ENCODE results near the gene HRH3. TPM values are rescaled to one million over a fixed set of nuclear protein-coding genes. Genes with fewer than 3 reads are reported as not detected.

HRH3 gene
- total RNA-seq, 1 donor: not detected

DNA sequence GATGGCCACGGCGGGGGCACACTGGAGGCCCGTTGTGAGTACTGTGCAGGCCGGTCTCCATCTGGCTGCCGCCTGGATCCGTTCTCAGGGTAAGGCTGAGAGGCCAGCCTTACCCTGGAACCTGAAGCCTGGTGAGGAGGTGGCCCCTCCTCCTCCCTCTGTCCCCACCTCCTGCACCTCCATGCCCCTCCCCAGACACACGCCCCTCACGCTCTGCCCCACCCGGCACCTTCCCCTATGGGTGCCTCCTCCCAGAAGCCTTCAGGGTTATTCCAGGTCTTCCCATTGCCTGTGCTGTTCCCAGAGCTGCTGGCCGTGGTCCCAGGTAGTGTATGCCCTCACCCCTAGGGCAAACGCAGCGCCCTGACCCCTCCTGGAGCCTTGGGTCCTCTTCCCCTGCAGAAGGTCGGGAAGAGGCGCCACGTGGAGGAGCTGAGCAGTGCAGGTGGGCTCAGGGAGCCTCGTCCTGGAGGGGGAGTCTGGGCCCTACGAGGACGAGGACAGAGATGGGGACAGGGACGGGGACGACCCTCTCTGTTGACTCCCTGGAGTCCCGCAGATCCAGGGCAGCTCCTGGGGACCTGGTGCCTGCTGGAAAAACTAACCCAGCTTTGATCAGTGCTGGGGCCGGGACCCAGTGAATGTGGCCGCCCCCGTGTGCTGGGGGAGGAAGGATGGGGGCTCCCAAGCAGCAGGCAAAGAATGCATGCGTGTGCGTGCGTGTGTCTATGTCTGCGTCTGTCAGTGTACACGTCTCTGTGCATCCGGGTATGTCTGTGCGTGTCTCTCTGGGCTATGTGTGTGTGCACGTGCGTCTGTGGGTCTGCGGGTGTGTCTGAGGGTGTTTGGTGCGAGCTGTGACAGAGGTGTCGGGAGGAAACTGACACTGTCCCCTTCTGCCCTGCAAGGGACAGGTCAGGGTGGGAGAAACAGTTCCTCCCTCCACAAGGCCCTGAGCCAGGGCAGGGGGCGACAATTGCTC is 8.2 kb upstream of the HRH3 start:
- no peak for TF ChIP-seq CTCF (IDR thresholded peaks at IDR 0.05; ENCODE audit: insufficient read depth, low read length)
- no peak for DNase-seq (ENCODE audit: low read depth)
- no peak overlapping the region for H3K4me3 ChIP-seq (ENCODE audit: low read depth, low read length)

GRCh38 chr20:62227591-62227976 is 7.5 kb upstream of the HRH3 start:
- no peak for DNase-seq (ENCODE audit: low read depth)
- no peak for TF ChIP-seq CTCF (IDR thresholded peaks at IDR 0.05; ENCODE audit: insufficient read depth, low read length)
- no peak overlapping the region for H3K4me3 ChIP-seq (ENCODE audit: low read depth, low read length)

- TF ChIP-seq CTCF (IDR thresholded peaks at IDR 0.05; ENCODE audit: insufficient read depth, low read length): no peak
- H3K4me3 ChIP-seq (ENCODE audit: low read depth, low read length): no peak overlapping the region
- DNase-seq (ENCODE audit: low read depth): no peak
Measured at GRCh38 chr20:62226707-62227590, 6.9 kb upstream of the HRH3 start.

GRCh38 chr20:62225820-62226635 is 6.0 kb upstream of the HRH3 start:
- TF ChIP-seq CTCF (IDR thresholded peaks at IDR 0.05; ENCODE audit: insufficient read depth, low read length): no peak

GRCh38 chr20:62225026-62225425 is 4.9 kb upstream of the HRH3 start:
- no peak for DNase-seq (ENCODE audit: low read depth)
- H3K4me3 ChIP-seq (ENCODE audit: low read depth, low read length): no peak overlapping the region
- TF ChIP-seq CTCF (IDR thresholded peaks at IDR 0.05; ENCODE audit: insufficient read depth, low read length): no peak

More at GRCh38 chr20:62225820-62226635, 6.0 kb upstream of the HRH3 start:
- no peak overlapping the region for H3K4me3 ChIP-seq (ENCODE audit: low read depth, low read length)
- DNase-seq (ENCODE audit: low read depth): no peak

All from fibroblast of the aortic adventitia (primary cell).